HEK293 (cell line): ENCODE measurements around the gene CBLN1.

Source experiments
- KLF7 ChIP-seq: fragments of 450-650 bp; formaldehyde crosslinking; IDR thresholded peaks from 2 replicates; pipeline ENCODE4 v1.5.1; 2016; ENCODE audit warnings: missing biosample characterization, missing genetic modification characterization, borderline replicate concordance
- ZSCAN30 ChIP-seq: fragments of 450-650 bp; IDR thresholded peaks from 2 replicates; pipeline ENCODE4 v1.5.1; 2018; ENCODE audit warnings: missing biosample characterization, mild to moderate bottlenecking, missing genetic modification characterization, moderate library complexity
- TF ChIP-seq, protein P1 (sequence below): fragments of 450-650 bp; formaldehyde crosslinking; IDR thresholded peaks from 2 replicates; pipeline ENCODE4 v1.5.0; 2017; ENCODE audit warnings: missing biosample characterization, missing genetic modification characterization, borderline replicate concordance
- TF ChIP-seq, protein P2 (sequence below): fragments of 450-650 bp; formaldehyde crosslinking; IDR thresholded peaks from 2 replicates; pipeline ENCODE4 v1.5.1; 2016; ENCODE audit warnings: missing biosample characterization, missing genetic modification characterization

GRCh38 chr16:49262501-49262900 is 19.1 kb downstream of the CBLN1 start:
- TF ChIP-seq, protein P1, sequence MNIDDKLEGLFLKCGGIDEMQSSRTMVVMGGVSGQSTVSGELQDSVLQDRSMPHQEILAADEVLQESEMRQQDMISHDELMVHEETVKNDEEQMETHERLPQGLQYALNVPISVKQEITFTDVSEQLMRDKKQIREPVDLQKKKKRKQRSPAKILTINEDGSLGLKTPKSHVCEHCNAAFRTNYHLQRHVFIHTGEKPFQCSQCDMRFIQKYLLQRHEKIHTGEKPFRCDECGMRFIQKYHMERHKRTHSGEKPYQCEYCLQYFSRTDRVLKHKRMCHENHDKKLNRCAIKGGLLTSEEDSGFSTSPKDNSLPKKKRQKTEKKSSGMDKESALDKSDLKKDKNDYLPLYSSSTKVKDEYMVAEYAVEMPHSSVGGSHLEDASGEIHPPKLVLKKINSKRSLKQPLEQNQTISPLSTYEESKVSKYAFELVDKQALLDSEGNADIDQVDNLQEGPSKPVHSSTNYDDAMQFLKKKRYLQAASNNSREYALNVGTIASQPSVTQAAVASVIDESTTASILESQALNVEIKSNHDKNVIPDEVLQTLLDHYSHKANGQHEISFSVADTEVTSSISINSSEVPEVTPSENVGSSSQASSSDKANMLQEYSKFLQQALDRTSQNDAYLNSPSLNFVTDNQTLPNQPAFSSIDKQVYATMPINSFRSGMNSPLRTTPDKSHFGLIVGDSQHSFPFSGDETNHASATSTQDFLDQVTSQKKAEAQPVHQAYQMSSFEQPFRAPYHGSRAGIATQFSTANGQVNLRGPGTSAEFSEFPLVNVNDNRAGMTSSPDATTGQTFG (tag by site-specific recombination): no peak
- TF ChIP-seq, protein P2, sequence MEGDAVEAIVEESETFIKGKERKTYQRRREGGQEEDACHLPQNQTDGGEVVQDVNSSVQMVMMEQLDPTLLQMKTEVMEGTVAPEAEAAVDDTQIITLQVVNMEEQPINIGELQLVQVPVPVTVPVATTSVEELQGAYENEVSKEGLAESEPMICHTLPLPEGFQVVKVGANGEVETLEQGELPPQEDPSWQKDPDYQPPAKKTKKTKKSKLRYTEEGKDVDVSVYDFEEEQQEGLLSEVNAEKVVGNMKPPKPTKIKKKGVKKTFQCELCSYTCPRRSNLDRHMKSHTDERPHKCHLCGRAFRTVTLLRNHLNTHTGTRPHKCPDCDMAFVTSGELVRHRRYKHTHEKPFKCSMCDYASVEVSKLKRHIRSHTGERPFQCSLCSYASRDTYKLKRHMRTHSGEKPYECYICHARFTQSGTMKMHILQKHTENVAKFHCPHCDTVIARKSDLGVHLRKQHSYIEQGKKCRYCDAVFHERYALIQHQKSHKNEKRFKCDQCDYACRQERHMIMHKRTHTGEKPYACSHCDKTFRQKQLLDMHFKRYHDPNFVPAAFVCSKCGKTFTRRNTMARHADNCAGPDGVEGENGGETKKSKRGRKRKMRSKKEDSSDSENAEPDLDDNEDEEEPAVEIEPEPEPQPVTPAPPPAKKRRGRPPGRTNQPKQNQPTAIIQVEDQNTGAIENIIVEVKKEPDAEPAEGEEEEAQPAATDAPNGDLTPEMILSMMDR (tag by site-specific recombination): no peak
- TF ChIP-seq ZSCAN30 (tag by site-specific recombination): no peak
- TF ChIP-seq KLF7 (tag by site-specific recombination): no peak
